Activated CD4-positive, CD25-positive, alpha-beta regulatory T cell treated with anti-CD3 and anti-CD28 coated beads, Interleukin-2, amount 50 U/mL, for 72 hours (primary cell): ENCODE data around the gene ABCA1.
A peak's percentile ranks its signal among the peaks of the same experiment; 100 is the strongest.
"Not testable (repeated sequence)": the region's sequence is repeated elsewhere in the genome, so short reads cannot be mapped to it uniquely, and the experiment has no call there.

ENCODE experiments used
- DNase-seq: peaks from one replicate; pipeline ENCODE4 v3.0.0; 2021

The ABCA1 gene

GRCh38 chr9:104786293-104786692 is 141.7 kb downstream of the ABCA1 start:
- DNase-seq, result no peak

GRCh38 chr9:104784098-104784497 is 143.9 kb downstream of the ABCA1 start:
- DNase-seq, result no peak

- DNase-seq, result no peak
Observed at GRCh38 chr9:104783588-104783987, 144.4 kb downstream of the ABCA1 start.

- DNase-seq, result no peak
Observed at GRCh38 chr9:104780796-104781395, 147.1 kb downstream of the ABCA1 start.

- no peak for DNase-seq
Observed at GRCh38 chr9:104779946-104780535, 147.9 kb downstream of the ABCA1 start.

GRCh38 chr9:104779334-104779733 is 148.6 kb downstream of the ABCA1 start:
- no peak for DNase-seq

GRCh38 chr9:104778802-104779201 is 149.2 kb downstream of the ABCA1 start:
- no peak for DNase-seq

DNA sequence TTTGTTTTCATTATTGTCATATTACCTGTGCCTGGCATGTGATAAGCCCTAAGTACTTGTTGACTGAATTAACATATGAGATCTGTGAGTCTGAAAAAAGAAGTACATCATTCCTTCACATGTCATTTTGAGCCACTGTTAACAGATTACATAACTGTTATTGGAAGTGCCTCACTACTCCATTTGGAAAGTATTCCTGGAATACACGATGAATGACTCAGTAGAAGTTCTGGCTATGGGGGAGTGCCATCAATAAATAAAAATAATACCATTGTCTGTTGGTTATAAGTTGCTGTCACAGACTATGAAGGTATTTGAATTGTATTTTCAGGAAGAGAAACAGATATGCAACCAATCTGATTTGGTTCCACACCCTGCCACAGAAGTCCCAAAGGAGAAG is 151.2 kb downstream of the ABCA1 start:
- DNase-seq, result no peak

DNA sequence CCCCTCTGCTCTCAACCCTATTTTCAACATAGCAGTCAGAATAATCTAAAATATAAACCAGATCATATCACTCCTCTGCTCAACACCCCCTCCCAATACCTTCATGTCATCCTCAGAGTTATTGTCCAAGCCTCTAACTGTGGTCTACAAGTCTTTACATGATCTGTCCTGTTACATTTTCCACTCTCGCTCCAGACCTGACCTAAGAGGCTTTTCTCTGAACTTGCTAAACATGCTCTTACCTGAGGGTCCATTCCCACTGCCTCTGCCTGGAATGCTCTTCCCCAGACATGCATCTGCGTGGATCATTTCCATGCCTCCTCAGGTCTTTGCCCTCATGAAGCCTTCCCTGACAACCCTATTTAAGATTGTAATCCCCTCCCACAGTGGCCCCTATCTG is 152.0 kb downstream of the ABCA1 start:
- no peak for DNase-seq

GRCh38 chr9:104775574-104775936 is 152.4 kb downstream of the ABCA1 start:
- no peak for DNase-seq

DNA sequence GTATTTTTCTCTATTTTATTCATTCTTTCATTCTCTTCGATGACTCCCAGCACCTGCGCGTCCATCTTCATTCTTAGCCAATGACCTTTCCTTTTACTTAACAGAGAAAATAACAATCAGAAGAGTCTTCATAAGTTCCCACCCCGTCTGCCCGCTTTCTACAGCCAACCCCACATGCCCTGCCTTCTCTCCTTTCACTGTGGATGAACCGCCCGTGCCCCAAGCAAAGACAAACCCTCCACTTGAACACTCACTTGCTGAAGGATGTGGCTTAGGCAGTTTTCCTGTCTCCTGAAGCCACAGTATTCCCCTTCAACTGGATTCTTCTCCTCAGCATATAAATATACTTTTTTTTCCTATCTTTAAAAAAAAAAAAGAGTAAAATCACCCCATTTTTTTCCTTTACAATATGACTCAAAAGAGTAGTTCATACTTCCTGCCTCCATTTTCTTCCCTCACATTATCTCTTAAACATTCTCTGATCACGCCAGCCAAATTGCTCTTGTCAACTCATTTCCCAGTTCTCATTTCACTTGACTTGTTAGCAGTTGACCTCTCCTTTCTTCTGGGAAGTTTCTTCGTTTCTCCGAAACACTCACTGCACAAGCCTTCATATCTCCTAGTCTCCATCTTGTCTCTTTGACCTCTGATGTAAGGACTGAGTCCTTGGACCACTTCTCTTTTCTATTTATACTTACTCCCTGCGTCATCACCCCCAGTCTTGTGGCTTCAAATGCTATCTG is 153.0 kb downstream of the ABCA1 start:
- no peak for DNase-seq

- DNase-seq, result no peak
Observed at GRCh38 chr9:104774132-104774531, 153.8 kb downstream of the ABCA1 start.

- DNase-seq, result no peak
Observed at GRCh38 chr9:104772714-104773510, 155.0 kb downstream of the ABCA1 start.

- DNase-seq, result no peak
Observed at GRCh38 chr9:104769655-104770054, 158.3 kb downstream of the ABCA1 start.

DNA sequence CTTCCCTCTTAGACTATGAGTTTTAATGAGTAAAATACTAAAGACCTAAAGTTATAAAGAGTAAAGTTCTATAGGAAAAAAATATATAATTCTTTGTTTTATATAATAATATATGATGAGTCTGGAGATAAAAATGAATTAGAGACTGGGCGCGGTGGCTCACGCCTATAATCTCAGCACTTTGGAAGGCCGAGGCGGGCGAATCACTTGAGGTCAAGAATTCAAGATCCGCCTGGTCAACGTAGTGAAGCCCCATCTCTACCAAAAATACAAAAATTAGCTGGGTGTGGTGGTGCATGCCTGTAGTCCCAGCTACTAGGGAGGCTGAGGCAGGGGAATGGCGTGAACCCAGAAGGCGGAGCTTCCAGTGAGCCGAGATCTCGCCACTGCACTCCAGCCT is 158.9 kb downstream of the ABCA1 start:
- not testable (repeated sequence) for DNase-seq

DNA sequence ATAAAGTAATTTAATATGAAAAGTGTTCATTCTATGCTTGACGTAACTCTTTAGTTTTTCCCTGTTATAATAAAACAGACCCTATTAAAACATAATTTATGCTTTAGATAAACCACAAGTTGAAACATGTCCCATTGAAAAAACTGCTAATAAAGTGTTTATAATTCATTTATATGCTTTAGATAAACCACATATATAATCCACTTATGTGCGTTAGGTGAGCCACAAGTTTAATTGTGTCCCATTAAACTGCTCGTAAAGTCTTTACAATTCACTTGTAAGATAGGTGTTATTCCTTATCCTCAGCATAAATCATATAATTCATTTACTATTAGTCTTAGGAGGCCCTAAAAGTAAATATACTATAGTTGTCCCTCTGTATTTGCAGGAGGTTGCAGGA is 160.4 kb downstream of the ABCA1 start:
- DNase-seq, result no peak

GRCh38 chr9:104766025-104766424 is 161.9 kb downstream of the ABCA1 start:
- no peak for DNase-seq

DNA sequence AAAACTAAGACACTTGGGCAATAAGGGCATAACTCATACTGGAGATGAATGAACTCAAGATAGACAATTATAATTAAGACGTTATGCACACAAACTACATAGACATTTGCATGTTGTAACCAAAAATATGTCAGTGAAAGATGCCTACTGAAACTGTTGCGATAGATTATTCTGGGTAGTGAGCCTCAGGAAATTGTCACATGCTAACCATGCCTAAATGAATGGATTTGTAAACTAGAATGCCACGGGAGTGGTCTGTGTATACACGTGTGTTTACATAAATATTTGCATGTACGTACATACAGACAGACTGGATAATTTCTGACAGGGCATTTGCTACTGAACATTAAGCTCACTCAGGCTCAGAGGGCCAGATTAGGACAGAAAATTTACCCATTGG is 162.8 kb downstream of the ABCA1 start:
- DNase-seq, result no peak

GRCh38 chr9:104758974-104759373 is 169.0 kb downstream of the ABCA1 start:
- DNase-seq, result no peak

DNA sequence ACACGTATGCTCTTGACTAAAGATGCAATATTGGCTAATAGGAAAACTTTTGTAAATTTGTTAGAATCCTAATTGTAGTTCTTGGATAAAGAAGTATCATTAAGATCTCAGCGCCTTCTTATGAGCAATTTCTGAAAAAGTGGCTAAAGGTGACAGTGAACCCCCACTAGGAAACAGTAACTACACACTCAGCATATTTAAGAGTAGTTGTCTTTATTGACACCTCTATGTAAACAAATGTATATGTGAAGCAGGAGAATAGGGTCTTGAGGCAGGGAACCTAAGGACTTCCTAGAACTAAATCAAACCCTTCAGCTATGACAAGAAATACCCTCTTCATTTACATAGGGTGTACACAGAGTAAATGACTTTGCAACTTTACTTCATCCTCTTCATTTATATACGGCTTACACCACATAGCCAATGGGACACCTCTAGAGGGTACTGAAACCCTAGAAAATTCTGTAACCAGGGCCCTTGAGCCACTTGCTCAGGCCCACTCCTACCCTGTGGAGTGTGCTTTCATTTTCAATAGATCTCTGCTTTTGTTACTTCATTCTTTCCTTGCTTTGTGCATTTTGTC is 177.7 kb downstream of the ABCA1 start:
- no peak for DNase-seq

DNA sequence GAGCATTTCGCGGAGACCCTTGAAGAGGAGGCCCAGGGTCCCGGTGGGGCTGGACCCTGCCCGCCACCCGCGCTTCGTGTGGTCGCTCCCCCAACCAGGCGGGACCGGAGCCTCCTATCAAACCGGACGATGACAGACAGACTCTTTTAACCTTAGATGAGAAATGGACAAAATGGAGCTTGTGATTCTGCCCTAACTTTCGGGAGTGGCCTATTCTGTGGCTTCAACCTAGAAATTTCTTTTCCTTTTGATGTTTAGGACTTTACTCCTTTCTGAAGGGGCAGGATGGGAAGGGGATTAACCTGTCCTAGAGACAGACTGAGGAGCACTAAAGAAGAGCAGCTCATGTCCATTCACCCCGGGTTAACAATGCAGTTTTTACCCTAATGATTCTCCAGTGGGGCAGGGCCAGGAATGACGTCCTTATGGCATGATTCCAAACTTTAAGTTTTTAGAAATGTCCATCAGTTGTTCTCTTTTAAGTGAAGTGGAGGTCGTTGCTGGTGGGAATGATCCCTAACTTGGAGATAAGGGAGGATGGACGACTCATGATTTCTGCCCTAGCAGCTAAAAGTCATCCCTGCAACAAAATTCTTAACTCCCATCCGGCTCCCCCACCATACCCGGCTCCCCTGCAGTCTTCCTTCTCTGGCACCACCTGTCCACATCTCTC is 179.5 kb downstream of the ABCA1 start:
- no peak for DNase-seq

- DNase-seq, result peak; percentile 90
Observed at GRCh38 chr9:104747565-104748358, 180.2 kb downstream of the ABCA1 start, which contains the start of gene NIPSNAP3A. TSS of gene NIPSNAP3A (plus strand) at chr9:104747683. CDS start at chr9:104747793, 110 bp downstream.
